ENCODE measurements around the gene PUM1. TPM values are rescaled to one million over a fixed set of nuclear protein-coding genes. Genes with fewer than 3 reads are reported as not detected.
A peak's percentile ranks its signal among the peaks of the same experiment; 100 is the strongest.
"Not testable (repeated sequence)": the region's sequence is repeated elsewhere in the genome, so short reads cannot be mapped to it uniquely, and the experiment has no call there.

The PUM1 gene
- polyA plus RNA-seq, 1 experiment, result 71.3 TPM

- peak; percentile 46 for TF ChIP-seq CTCF (IDR thresholded peaks at IDR 0.05; ENCODE audit: low read depth, low read length)
These were observed 88.4 kb downstream of the PUM1 start for GRCh38 chr1:30977105-30977504.

GRCh38 chr1:30976143-30976542 lies 89.4 kb downstream of the PUM1 start:
- POLR2A ChIA-PET, result interaction anchor here (0.7 kb wide), 1 partner anchor 78 kb away, joined by 3 read pairs; no protein-coding TSS in a partner anchor
- DNase-seq (ENCODE audit: low read depth, low spot score), result no peak
- H3K27me3 ChIP-seq (ENCODE audit: control insufficient read depth, insufficient read depth, low read length), result no peaks in the 10 kb centered on the region
- H3K27ac ChIP-seq (ENCODE audit: low read depth, low read length), result no peak overlapping the region
- H3K4me3 ChIP-seq (ENCODE audit: low read depth, low read length), result no peak overlapping the region
- no peak for TF ChIP-seq CTCF (IDR thresholded peaks at IDR 0.05; ENCODE audit: low read depth, low read length)
- no peaks in the 10 kb centered on the region for H3K9me3 ChIP-seq (ENCODE audit: control insufficient read depth, insufficient read depth, low read length)
- CTCF ChIA-PET, result interaction anchor here (0.7 to 0.9 kb wide), 2 partner anchors 8 to 15 kb away, joined by 3 read pairs; no protein-coding TSS in a partner anchor

More at GRCh38 chr1:30977105-30977504, 88.4 kb downstream of the PUM1 start:
- Histone ChIP-seq H3K27me3 (ENCODE audit: control insufficient read depth, insufficient read depth, low read length) (no peaks in the 10 kb centered on the region), H3K9me3 (ENCODE audit: control insufficient read depth, insufficient read depth, low read length) (no peaks in the 10 kb centered on the region), H3K27ac (ENCODE audit: low read depth, low read length) (no peak overlapping the region), H3K4me3 (ENCODE audit: low read depth, low read length) (no peak overlapping the region)
- peak; percentile 23 for DNase-seq (ENCODE audit: low read depth, low spot score)
- POLR2A ChIA-PET, result no interaction called here
- CTCF ChIA-PET, result interaction anchor here (0.9 kb wide), 1 partner anchor 16 kb away, joined by 3 read pairs; no protein-coding TSS in a partner anchor

- no peak for TF ChIP-seq CTCF (IDR thresholded peaks at IDR 0.05; ENCODE audit: low read depth, low read length)
- no peaks in the 10 kb centered on the region for H3K9me3 ChIP-seq (ENCODE audit: control insufficient read depth, insufficient read depth, low read length)
- no peak overlapping the region for H3K4me3 ChIP-seq (ENCODE audit: low read depth, low read length)
- CTCF ChIA-PET, result interaction anchor here (0.7 kb wide), 1 partner anchor 9 kb away, joined by 3 read pairs; no protein-coding TSS in a partner anchor
- DNase-seq (ENCODE audit: low read depth, low spot score), result no peak
- no peak overlapping the region for H3K27ac ChIP-seq (ENCODE audit: low read depth, low read length)
- POLR2A ChIA-PET, result interaction anchor here (0.7 kb wide), 1 partner anchor 153 kb away, joined by 12 read pairs; no protein-coding TSS in a partner anchor
- H3K27me3 ChIP-seq (ENCODE audit: control insufficient read depth, insufficient read depth, low read length), result no peaks in the 10 kb centered on the region
These were observed 90.3 kb downstream of the PUM1 start for GRCh38 chr1:30975217-30975616.

- DNase-seq (ENCODE audit: low read depth, low spot score), result no peak
- Histone ChIP-seq H3K27ac (ENCODE audit: low read depth, low read length) (no peak overlapping the region), H3K27me3 (ENCODE audit: control insufficient read depth, insufficient read depth, low read length) (no peaks in the 10 kb centered on the region), H3K9me3 (ENCODE audit: control insufficient read depth, insufficient read depth, low read length) (no peaks in the 10 kb centered on the region), H3K4me3 (ENCODE audit: low read depth, low read length) (no peak overlapping the region)
- POLR2A ChIA-PET, result interaction anchor here (0.6 to 0.7 kb wide), 2 partner anchors 190 to 844 kb away, joined by 3 to 4 read pairs; no protein-coding TSS in a partner anchor
- CTCF ChIA-PET, result no interaction called here
- no peak for TF ChIP-seq CTCF (IDR thresholded peaks at IDR 0.05; ENCODE audit: low read depth, low read length)
These were observed 91.0 kb downstream of the PUM1 start for GRCh38 chr1:30974536-30974935.

- POLR2A ChIA-PET; DNase-seq (ENCODE audit: low read depth, low spot score); CTCF ChIA-PET; H3K27ac ChIP-seq (ENCODE audit: low read depth, low read length); H3K9me3 ChIP-seq (ENCODE audit: control insufficient read depth, insufficient read depth, low read length); H3K4me3 ChIP-seq (ENCODE audit: low read depth, low read length); H3K27me3 ChIP-seq (ENCODE audit: control insufficient read depth, insufficient read depth, low read length): not testable (repeated sequence)
These were observed 93.2 kb downstream of the PUM1 start for GRCh38 chr1:30972349-30972748.

All from AG04450 (cell line).